Liver (tissue), 9 donors: ENCODE results near the gene ACACA. TPM values are rescaled to one million over a fixed set of nuclear protein-coding genes. Genes with fewer than 3 reads are reported as not detected.

Experiments used
- DNase-seq: peaks from one replicate; pipeline ENCODE4 v3.0.0-alpha.2; 2017; ENCODE audit warnings: low spot score
- H3K27ac ChIP-seq, 2 donors: one replicate each; pipeline ENCODE4 v1.7.0; 2013; ENCODE audit warnings: inconsistent platforms in 2 of 2, low read length in 2 of 2, control low read depth in 1 of 2, low read depth in 1 of 2, mild to moderate bottlenecking in 1 of 2
- H3K27me3 ChIP-seq, 4 donors: one replicate each; pipeline versions ENCODE4 v1.6.1 to v1.7.0; 2013; ENCODE audit warnings: low read length in 3 of 4, inconsistent platforms in 1 of 4, mild to moderate bottlenecking in 1 of 4, moderate library complexity in 1 of 4; ENCODE audit not compliant: control insufficient read depth in 4 of 4, insufficient read depth in 4 of 4
- H3K36me3 ChIP-seq, 4 donors: one replicate each; pipeline versions ENCODE4 v1.6.1 to v1.7.0; 2013; ENCODE audit warnings: low read length in 3 of 4, mild to moderate bottlenecking in 3 of 4, low read depth in 1 of 4, moderate library complexity in 1 of 4; ENCODE audit not compliant: control insufficient read depth in 4 of 4, insufficient read depth in 3 of 4
- H3K4me1 ChIP-seq, 4 donors: one replicate each; pipeline versions ENCODE4 v1.6.1 to v1.7.0; 2013; ENCODE audit warnings: low read length in 3 of 4, mild to moderate bottlenecking in 3 of 4, moderate library complexity in 1 of 4; ENCODE audit not compliant: control insufficient read depth in 4 of 4, insufficient read depth in 4 of 4
- H3K4me3 ChIP-seq, 3 donors: one replicate each; pipeline versions ENCODE4 v1.6.1 to v1.7.0; 2013; ENCODE audit warnings: low read length in 3 of 3, control low read depth in 1 of 3, low read depth in 1 of 3, mild to moderate bottlenecking in 1 of 3
- H3K9ac ChIP-seq, 2 donors: one replicate each; pipeline ENCODE4 v1.7.0; 2013; ENCODE audit warnings: low read length in 2 of 2, mild to moderate bottlenecking in 2 of 2, moderate library complexity in 2 of 2, control low read depth in 1 of 2, low read depth in 1 of 2
- H3K9me3 ChIP-seq, 4 donors: one replicate each; pipeline versions ENCODE4 v1.6.1 to v1.7.0; 2013; ENCODE audit warnings: low read length in 3 of 4; ENCODE audit not compliant: control insufficient read depth in 4 of 4
- CTCF ChIP-seq: fragments of 150-350 bp; IDR thresholded peaks from 2 replicates; pipeline ENCODE4 v1.5.1; 2017; ENCODE audit warnings: improper control_type of control experiment, low read depth, low read length; ENCODE audit not compliant: missing input control
- EGR1 ChIP-seq, 2 donors: IDR thresholded peaks; 2 replicates each; pipeline ENCODE4 v1.6.1; 2016 to 2018; ENCODE audit warnings: antibody characterized with exemption in 2 of 2, low read depth in 2 of 2
- FOXA1 ChIP-seq: IDR thresholded peaks from 2 replicates; pipeline ENCODE4 v1.6.1; 2016; ENCODE audit warnings: antibody characterized with exemption
- FOXA2 ChIP-seq: IDR thresholded peaks from 2 replicates; pipeline ENCODE4 v1.6.1; 2016; ENCODE audit warnings: antibody characterized with exemption
- GABPA ChIP-seq, 2 donors: IDR thresholded peaks in 1 of 2; conservative IDR thresholded peaks in 1 of 2; 2 replicates each; pipeline ENCODE4 v1.6.1; 2016; ENCODE audit warnings: antibody characterized with exemption in 2 of 2, mild to moderate bottlenecking in 1 of 2, moderate library complexity in 1 of 2
- HNF4A ChIP-seq, 2 donors: conservative IDR thresholded peaks; 2 replicates each; pipeline ENCODE4 v1.6.1; 2016; ENCODE audit warnings: antibody characterized with exemption in 2 of 2, mild to moderate bottlenecking in 2 of 2
- HNF4G ChIP-seq: IDR thresholded peaks from 2 replicates; pipeline ENCODE4 v1.6.1; 2016; ENCODE audit warnings: antibody characterized with exemption
- NR2F2 ChIP-seq: IDR thresholded peaks from 2 replicates; pipeline ENCODE4 v1.6.1; 2016; ENCODE audit warnings: antibody characterized with exemption
- RAD21 ChIP-seq, 2 donors: IDR thresholded peaks; 2 replicates each; pipeline ENCODE4 v1.6.1; 2016; ENCODE audit warnings: antibody characterized with exemption in 2 of 2, mild to moderate bottlenecking in 2 of 2
- RXRA ChIP-seq, 2 donors: IDR thresholded peaks; 2 replicates each; pipeline ENCODE4 v1.6.1; 2017 to 2018; ENCODE audit warnings: antibody characterized with exemption in 2 of 2, mild to moderate bottlenecking in 1 of 2
- SP1 ChIP-seq: IDR thresholded peaks from 2 replicates; pipeline ENCODE4 v1.6.1; 2018; ENCODE audit warnings: antibody characterized with exemption, mild to moderate bottlenecking
- TAF1 ChIP-seq: conservative IDR thresholded peaks from 2 replicates; pipeline ENCODE4 v1.6.1; 2016; ENCODE audit warnings: antibody characterized with exemption, mild to moderate bottlenecking
- YY1 ChIP-seq: IDR thresholded peaks from 2 replicates; pipeline ENCODE4 v1.6.1; 2016; ENCODE audit warnings: antibody characterized with exemption, mild to moderate bottlenecking
- WGBS: extraction: QIAGEN DNeasy Blood & Tissue Kit; methylation state at CpG from one replicate; pipeline ENCODE4 v1.1.7; 2013; 5-methylcytosine and 5-hydroxymethylcytosine counted together
- polyA plus RNA-seq, 2 donors: library from polyadenylated mRNA; stranded (reverse) in 1 of 2; unstranded in 1 of 2; fragments of 200-250 nt in 1 of 2; fragments of >200 nt in 1 of 2; fragmentation: Nextera tagmentation in 1 of 2; extraction: Ambion mirVana in 1 of 2; gene quantifications; one replicate each; pipeline versions ENCODE4 v1.2.1 to v1.2.3, GENCODE V29; 2013 to 2015
- total RNA-seq, 2 donors: library from RNA; depleted of rRNA; stranded (reverse); fragments of >200 nt; gene quantifications; one replicate each; pipeline ENCODE4 v1.2.3, GENCODE V29; 2014
- TF ChIP-seq, protein P1 (sequence below): IDR thresholded peaks from 2 replicates; pipeline ENCODE4 v1.6.1; 2016; ENCODE audit warnings: antibody characterized with exemption
- TF ChIP-seq, protein P2 (sequence below): IDR thresholded peaks from 2 replicates; pipeline ENCODE4 v1.6.1; 2016; ENCODE audit warnings: antibody characterized with exemption
- TF ChIP-seq, protein P3 (sequence below): IDR thresholded peaks from 2 replicates; pipeline ENCODE4 v1.6.1; 2016; ENCODE audit warnings: antibody characterized with exemption
- donor health status: healthy.
- donor health status: healthy.
- donor health status: healthy.
- donor health status: healthy.
- donor health status: healthy.

The ACACA gene
- total and polyA plus RNA-seq, 4 donors, result 14.8 to 49.5 (median 31.2) TPM

- no peak overlapping the region for H3K9ac ChIP-seq
- no peak for DNase-seq
- WGBS, result 41% methylated on average over 1 of the region's 1 CpG
- H3K4me3 ChIP-seq, result no peak overlapping the region
- H3K4me1 ChIP-seq, result peaks cover 0 to 18% (median 11%) of the 10 kb centered on the region in 4 donors
- peaks cover 1 to 24% (median 15%) of the 10 kb centered on the region in 4 donors for H3K36me3 ChIP-seq
- no peaks in the 10 kb centered on the region for H3K27me3 ChIP-seq
- H3K27ac ChIP-seq, result no peak overlapping the region
- no peaks in the 10 kb centered on the region for H3K9me3 ChIP-seq
- peak; percentile 37 to 38 for TF ChIP-seq HNF4A (conservative IDR thresholded peaks at IDR 0.05)
- TF ChIP-seq, protein P1, sequence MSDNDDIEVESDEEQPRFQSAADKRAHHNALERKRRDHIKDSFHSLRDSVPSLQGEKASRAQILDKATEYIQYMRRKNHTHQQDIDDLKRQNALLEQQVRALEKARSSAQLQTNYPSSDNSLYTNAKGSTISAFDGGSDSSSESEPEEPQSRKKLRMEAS, result no peak
Observed at GRCh38 chr17:37230633-37231032, 176.0 kb downstream of the ACACA start.

DNA sequence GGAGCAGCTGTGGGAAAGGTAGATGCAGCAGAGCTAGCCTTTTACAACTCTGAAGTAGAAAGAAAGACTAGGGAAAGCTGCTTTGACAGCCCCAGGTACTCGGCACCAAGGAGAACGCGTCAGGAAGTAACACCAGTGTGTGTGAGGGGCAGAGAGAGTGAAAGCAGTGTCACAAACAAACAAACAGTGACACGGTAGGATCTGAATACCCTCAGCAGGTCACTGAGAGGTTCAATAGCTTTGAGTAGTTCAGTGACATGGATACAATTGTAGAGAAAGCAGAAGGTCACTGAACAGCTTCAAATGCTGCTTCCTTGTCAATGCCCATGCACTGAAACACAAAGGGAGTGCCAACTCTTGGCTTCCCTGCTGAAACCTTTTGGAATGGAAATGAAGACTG is 181.2 kb downstream of the ACACA start:
- WGBS, result 78% methylated on average over 4 of the region's 4 CpGs
- Histone ChIP-seq H3K9ac (no peak overlapping the region), H3K27me3 (no peaks in the 10 kb centered on the region), H3K9me3 (no peaks in the 10 kb centered on the region), H3K4me1 (peaks cover 2 to 11% (median 3%) of the 10 kb centered on the region in 4 donors), H3K4me3 (no peak overlapping the region), H3K27ac (no peak overlapping the region), H3K36me3 (peaks cover 2 to 29% (median 20%) of the 10 kb centered on the region in 4 donors)
- TF ChIP-seq RAD21 (IDR thresholded peaks at IDR 0.05) (no peak), HNF4A (conservative IDR thresholded peaks at IDR 0.05) (no peak), HNF4G (no peak), EGR1 (IDR thresholded peaks at IDR 0.05; ENCODE audit: low read depth in 2 of 2) (no peak), NR2F2 (no peak), SP1 (no peak), RXRA (IDR thresholded peaks at IDR 0.05) (no peak), TAF1 (no peak), CTCF (no peak), GABPA (IDR thresholded peaks at IDR 0.05 in 1 of 2, conservative IDR thresholded peaks at IDR 0.05 in 1 of 2) (no peak), FOXA2 (no peak), FOXA1 (no peak), YY1 (no peak)
- TF ChIP-seq, protein P2, sequence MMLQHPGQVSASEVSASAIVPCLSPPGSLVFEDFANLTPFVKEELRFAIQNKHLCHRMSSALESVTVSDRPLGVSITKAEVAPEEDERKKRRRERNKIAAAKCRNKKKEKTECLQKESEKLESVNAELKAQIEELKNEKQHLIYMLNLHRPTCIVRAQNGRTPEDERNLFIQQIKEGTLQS, result no peak
- TF ChIP-seq, protein P3, sequence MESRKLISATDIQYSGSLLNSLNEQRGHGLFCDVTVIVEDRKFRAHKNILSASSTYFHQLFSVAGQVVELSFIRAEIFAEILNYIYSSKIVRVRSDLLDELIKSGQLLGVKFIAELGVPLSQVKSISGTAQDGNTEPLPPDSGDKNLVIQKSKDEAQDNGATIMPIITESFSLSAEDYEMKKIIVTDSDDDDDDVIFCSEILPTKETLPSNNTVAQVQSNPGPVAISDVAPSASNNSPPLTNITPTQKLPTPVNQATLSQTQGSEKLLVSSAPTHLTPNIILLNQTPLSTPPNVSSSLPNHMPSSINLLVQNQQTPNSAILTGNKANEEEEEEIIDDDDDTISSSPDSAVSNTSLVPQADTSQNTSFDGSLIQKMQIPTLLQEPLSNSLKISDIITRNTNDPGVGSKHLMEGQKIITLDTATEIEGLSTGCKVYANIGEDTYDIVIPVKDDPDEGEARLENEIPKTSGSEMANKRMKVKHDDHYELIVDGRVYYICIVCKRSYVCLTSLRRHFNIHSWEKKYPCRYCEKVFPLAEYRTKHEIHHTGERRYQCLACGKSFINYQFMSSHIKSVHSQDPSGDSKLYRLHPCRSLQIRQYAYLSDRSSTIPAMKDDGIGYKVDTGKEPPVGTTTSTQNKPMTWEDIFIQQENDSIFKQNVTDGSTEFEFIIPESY, result no peak
- TF ChIP-seq, protein P1, result no peak
- no peak for DNase-seq
